ENCODE measurements around the gene ASTL. TPM values are rescaled to one million over a fixed set of nuclear protein-coding genes. Genes with fewer than 3 reads are reported as not detected.
A peak's percentile ranks its signal among the peaks of the same experiment; 100 is the strongest.

ASTL gene
- total RNA-seq, 1 donor from 2014 or later, result not detected

DNA sequence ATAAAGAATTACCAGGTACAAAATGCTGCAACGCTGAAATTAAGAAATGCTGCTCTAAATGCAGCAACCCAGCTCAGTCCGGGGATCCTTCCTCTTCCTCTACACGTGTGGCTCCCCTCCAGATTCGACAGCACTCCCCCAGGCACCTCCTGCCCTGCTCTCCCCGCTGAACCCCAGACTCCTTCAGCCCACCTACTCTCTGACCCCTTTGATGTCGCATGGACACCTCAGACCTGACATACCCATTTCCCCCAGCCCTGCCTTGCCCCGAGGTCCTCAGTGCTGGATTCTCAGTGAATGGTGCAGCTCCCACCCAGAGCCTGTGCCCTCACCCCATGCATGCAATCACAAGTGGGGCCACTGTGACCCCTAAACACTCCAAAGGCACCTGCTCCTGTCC, 17.3 kb downstream of the ASTL start:
- Mint-ChIP-seq H3K9me3 (ENCODE audit: low read depth) (no peaks in the 10 kb centered on the region), H3K4me3 (ENCODE audit: unreplicated experiment) (no peak overlapping the region), H3K4me1 (ENCODE audit: low read depth) (no peaks in the 10 kb centered on the region), H3K36me3 (ENCODE audit: low read depth) (no peaks in the 10 kb centered on the region), H3K27ac (ENCODE audit: unreplicated experiment) (no peak overlapping the region), H3K27me3 (ENCODE audit: low read depth) (peaks cover 49% of the 10 kb centered on the region)
- no peak for DNase-seq (ENCODE audit: low spot score)
- TF ChIP-seq, protein P1, sequence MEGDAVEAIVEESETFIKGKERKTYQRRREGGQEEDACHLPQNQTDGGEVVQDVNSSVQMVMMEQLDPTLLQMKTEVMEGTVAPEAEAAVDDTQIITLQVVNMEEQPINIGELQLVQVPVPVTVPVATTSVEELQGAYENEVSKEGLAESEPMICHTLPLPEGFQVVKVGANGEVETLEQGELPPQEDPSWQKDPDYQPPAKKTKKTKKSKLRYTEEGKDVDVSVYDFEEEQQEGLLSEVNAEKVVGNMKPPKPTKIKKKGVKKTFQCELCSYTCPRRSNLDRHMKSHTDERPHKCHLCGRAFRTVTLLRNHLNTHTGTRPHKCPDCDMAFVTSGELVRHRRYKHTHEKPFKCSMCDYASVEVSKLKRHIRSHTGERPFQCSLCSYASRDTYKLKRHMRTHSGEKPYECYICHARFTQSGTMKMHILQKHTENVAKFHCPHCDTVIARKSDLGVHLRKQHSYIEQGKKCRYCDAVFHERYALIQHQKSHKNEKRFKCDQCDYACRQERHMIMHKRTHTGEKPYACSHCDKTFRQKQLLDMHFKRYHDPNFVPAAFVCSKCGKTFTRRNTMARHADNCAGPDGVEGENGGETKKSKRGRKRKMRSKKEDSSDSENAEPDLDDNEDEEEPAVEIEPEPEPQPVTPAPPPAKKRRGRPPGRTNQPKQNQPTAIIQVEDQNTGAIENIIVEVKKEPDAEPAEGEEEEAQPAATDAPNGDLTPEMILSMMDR (IDR thresholded peaks at IDR 0.05), result no peak

- TF ChIP-seq, protein P1 (IDR thresholded peaks at IDR 0.05), result no peak
- Mint-ChIP-seq H3K36me3 (ENCODE audit: low read depth) (peaks cover 2% of the 10 kb centered on the region), H3K9me3 (ENCODE audit: low read depth) (no peaks in the 10 kb centered on the region), H3K4me3 (ENCODE audit: unreplicated experiment) (no peak overlapping the region), H3K27ac (ENCODE audit: unreplicated experiment) (no peak overlapping the region), H3K4me1 (ENCODE audit: low read depth) (no peaks in the 10 kb centered on the region), H3K27me3 (ENCODE audit: low read depth) (peaks cover 50% of the 10 kb centered on the region)
- DNase-seq (ENCODE audit: low spot score), result peak; percentile 58
Measured at GRCh38 chr2:96120091-96120720, 18.1 kb downstream of the ASTL start.

DNA sequence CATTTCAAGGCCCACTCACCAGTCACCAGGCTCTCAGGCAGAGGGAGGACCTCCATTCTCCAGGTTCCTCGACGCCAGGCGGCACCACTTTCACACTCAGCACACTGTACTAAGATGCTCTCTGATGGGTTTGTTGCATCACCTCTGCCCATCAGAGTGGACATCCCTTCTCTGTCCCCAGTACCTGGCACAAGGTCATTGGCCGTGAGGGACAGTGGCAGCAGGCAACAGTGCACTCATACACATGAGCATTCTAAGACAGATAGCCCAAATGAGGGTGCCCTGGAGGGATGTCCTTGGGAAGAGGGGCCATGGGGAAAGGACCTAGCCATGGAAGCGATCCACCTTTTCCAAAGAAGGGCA, 18.9 kb downstream of the ASTL start:
- H3K4me3 Mint-ChIP-seq (ENCODE audit: unreplicated experiment), result no peak overlapping the region
- H3K36me3 Mint-ChIP-seq (ENCODE audit: low read depth), result peaks cover 2% of the 10 kb centered on the region
- H3K4me1 Mint-ChIP-seq (ENCODE audit: low read depth), result no peaks in the 10 kb centered on the region
- peak; percentile 46 for DNase-seq (ENCODE audit: low spot score)
- H3K27me3 Mint-ChIP-seq (ENCODE audit: low read depth), result peaks cover 43% of the 10 kb centered on the region
- H3K27ac Mint-ChIP-seq (ENCODE audit: unreplicated experiment), result no peak overlapping the region
- TF ChIP-seq, protein P1 (IDR thresholded peaks at IDR 0.05), result no peak
- no peaks in the 10 kb centered on the region for H3K9me3 Mint-ChIP-seq (ENCODE audit: low read depth)

GRCh38 chr2:96118698-96119388, 19.5 kb downstream of the ASTL start:
- DNase-seq (ENCODE audit: low spot score), result peak; percentile 84
- TF ChIP-seq, protein P1 (IDR thresholded peaks at IDR 0.05), result no peak
- Mint-ChIP-seq H3K9me3 (ENCODE audit: low read depth) (no peaks in the 10 kb centered on the region), H3K4me3 (ENCODE audit: unreplicated experiment) (no peak overlapping the region), H3K4me1 (ENCODE audit: low read depth) (no peaks in the 10 kb centered on the region), H3K27ac (ENCODE audit: unreplicated experiment) (no peak overlapping the region), H3K27me3 (ENCODE audit: low read depth) (peaks cover 43% of the 10 kb centered on the region), H3K36me3 (ENCODE audit: low read depth) (peaks cover 2% of the 10 kb centered on the region)

DNA sequence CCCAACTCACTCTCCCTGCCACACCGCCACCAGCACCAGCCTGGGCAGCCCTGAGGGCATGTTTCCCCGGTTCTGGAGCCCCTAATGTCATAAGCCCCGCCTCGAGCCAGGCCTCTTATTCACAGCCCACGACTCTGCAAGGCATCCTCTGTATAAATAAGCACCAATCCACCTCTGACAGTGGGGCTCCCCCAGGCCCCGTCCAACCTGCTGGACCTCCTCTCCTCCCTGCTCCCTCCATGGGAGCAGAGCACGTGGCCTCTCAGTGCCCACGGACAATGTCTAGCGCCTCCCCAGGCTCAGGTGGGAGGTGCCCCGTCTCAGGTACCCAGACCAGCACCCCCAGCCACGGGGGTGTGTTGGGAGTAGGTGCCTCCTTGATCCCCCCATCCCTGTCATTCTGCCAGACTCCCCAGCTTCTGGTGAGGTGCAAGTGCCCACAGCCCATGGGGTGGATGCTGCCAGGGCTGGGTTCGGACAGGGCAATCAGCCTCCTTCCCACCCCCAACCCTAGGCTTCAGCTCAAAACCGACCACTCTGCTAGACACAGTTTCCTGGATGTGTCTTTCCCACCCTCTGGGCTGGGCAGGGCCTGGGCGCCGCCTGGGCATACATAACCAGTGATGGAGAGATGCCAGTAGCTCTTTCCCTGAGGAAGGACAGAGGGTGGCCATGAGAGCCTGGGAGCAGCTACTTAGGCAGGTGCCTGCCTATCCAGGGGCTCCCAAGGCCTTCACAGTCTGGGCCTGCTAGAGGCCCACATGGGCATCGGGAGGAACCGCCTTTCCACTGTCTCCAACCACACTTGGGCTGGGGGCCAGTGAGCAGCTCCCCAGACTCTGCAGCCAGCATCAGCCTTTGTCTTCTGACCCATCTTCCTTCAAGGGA, 20.4 kb downstream of the ASTL start:
- Mint-ChIP-seq H3K36me3 (ENCODE audit: low read depth) (peaks cover 2% of the 10 kb centered on the region), H3K9me3 (ENCODE audit: low read depth) (no peaks in the 10 kb centered on the region), H3K4me1 (ENCODE audit: low read depth) (no peaks in the 10 kb centered on the region), H3K27me3 (ENCODE audit: low read depth) (peaks cover 43% of the 10 kb centered on the region), H3K27ac (ENCODE audit: unreplicated experiment) (no peak overlapping the region), H3K4me3 (ENCODE audit: unreplicated experiment) (peak overlapping the region; percentile 19)
- peak; percentile 75 for DNase-seq (ENCODE audit: low spot score)
- TF ChIP-seq, protein P1 (IDR thresholded peaks at IDR 0.05), result no peak

Measured in chondrocyte (in vitro differentiated cells).